Panc1 (cell line): ENCODE measurements around the gene RNF214. TPM values are rescaled to one million over a fixed set of nuclear protein-coding genes. Genes with fewer than 3 reads are reported as not detected.
A peak's percentile ranks its signal among the peaks of the same experiment; 100 is the strongest.

Experiments
- ATAC-seq: fragments of 200-7000 bp; cut with Tn5 transposase; 2 replicates; pipeline ENCODE4 v1.9.1; 2020; ENCODE audit warnings: mild to moderate bottlenecking, moderate library complexity
- BruUV-seq: library from RNA; stranded (reverse); fragments of 400-500 nt; replicated peaks from 2 replicates; lab custom pipeline; 2021; lab: Mats Ljungman, UMichigan
- CTCF ChIA-PET: fragments of 300-600 bp; sonication (Branson Sonifier 250); formaldehyde crosslinking; loops from one replicate; lab custom pipeline; 2022; ENCODE audit warnings: antibody characterized with exemption; lab: Charles Lee
- POLR2A ChIA-PET: fragments of 300-600 bp; sonication (Branson Sonifier 250); formaldehyde crosslinking; loops from one replicate; lab custom pipeline; 2022; ENCODE audit warnings: antibody characterized with exemption; lab: Charles Lee
- DNase-seq: peaks from one replicate; pipeline ENCODE4 v3.0.0-alpha.2; 2010; ENCODE audit warnings: low read depth, low spot score
- H3K27ac ChIP-seq: 2 replicates; pipeline ENCODE4 v1.5.1; 2011; ENCODE audit warnings: mild to moderate bottlenecking, low read length, inconsistent platforms
- H3K27me3 ChIP-seq: fragments of 200-500 bp; sonication (Bioruptor generic); 2 replicates; pipeline ENCODE4 v1.6.0; 2014; ENCODE audit warnings: low read length, inconsistent platforms; ENCODE audit not compliant: control insufficient read depth, insufficient read depth
- H3K36me3 ChIP-seq: fragments of 200-500 bp; sonication (Bioruptor generic); 2 replicates; pipeline ENCODE4 v1.5.1; 2014; ENCODE audit warnings: inconsistent platforms, mild to moderate bottlenecking, low read length, moderate library complexity; ENCODE audit not compliant: control insufficient read depth, insufficient read depth
- H3K4me1 ChIP-seq: 2 replicates; pipeline ENCODE4 v1.5.1; 2011; ENCODE audit warnings: inconsistent platforms, mild to moderate bottlenecking, low read length, moderate library complexity; ENCODE audit not compliant: control insufficient read depth, insufficient read depth
- H3K4me3 ChIP-seq, 2 experiments: 2 replicates each; pipeline ENCODE4 v1.5.1; 2011 to 2012; ENCODE audit warnings: low read depth in 2 of 2, low read length in 2 of 2, mild to moderate bottlenecking in 2 of 2, inconsistent platforms in 1 of 2, moderate library complexity in 1 of 2
- H3K9me3 ChIP-seq: fragments of 200-500 bp; sonication (Bioruptor generic); 2 replicates; pipeline ENCODE4 v1.5.1; 2014; ENCODE audit warnings: low read depth, mild to moderate bottlenecking, inconsistent platforms, low read length, moderate library complexity; ENCODE audit not compliant: control insufficient read depth, insufficient read depth
- CTCF ChIP-seq: fragments of 450-650 bp; IDR thresholded peaks from 2 replicates; pipeline ENCODE4 v1.5.1; 2017; ENCODE audit warnings: mild to moderate bottlenecking
- POLR2AphosphoS5 ChIP-seq: IDR thresholded peaks from 2 replicates; pipeline ENCODE4 v1.6.1; 2012; ENCODE audit warnings: mild to moderate bottlenecking, low read depth, low read length, moderate library complexity
- REST ChIP-seq, 2 experiments: IDR thresholded peaks; 2 replicates each; pipeline ENCODE4 v1.6.1; 2011 to 2012; ENCODE audit warnings: low read depth in 2 of 2, control low read depth in 1 of 2, low read length in 1 of 2, mild to moderate bottlenecking in 1 of 2, moderate library complexity in 1 of 2; ENCODE audit not compliant: insufficient read depth in 1 of 2
- SIN3A ChIP-seq: IDR thresholded peaks from 2 replicates; pipeline ENCODE4 v1.6.1; 2012; ENCODE audit warnings: low read depth, mild to moderate bottlenecking, low read length, moderate library complexity, borderline replicate concordance; ENCODE audit not compliant: insufficient read depth
- TCF7L2 ChIP-seq: IDR thresholded peaks from 2 replicates; pipeline ENCODE4 v1.6.1; 2011; ENCODE audit warnings: mild to moderate bottlenecking, low read depth, low read length, inconsistent platforms
- in situ Hi-C: cut with HindIII; loops from 2 replicates; pipeline ENCODE4 v1.10.0; 2016; ENCODE audit warnings: low sequenced_read_pairs, low pct_unique_long_range_greater_than_20kb
- intact Hi-C: fragments of 100-400 bp; cut with micrococcal nuclease; formaldehyde crosslinking; loops from one replicate; pipeline ENCODE4 v1.10.0; 2022; ENCODE audit not compliant: unreplicated experiment
- total RNA-seq: library from RNA; stranded (reverse); gene quantifications from one replicate; pipeline ENCODE4 v1.2.1, GENCODE V29; 2021; ENCODE audit not compliant: unreplicated experiment

Gene RNF214
- total RNA-seq, 1 experiment from 2014 or later: 39.7 TPM

- Histone ChIP-seq H3K4me3 (no peak overlapping the region), H3K9me3 (no peaks in the 10 kb centered on the region), H3K36me3 (peaks cover 15% of the 10 kb centered on the region), H3K27ac (no peak overlapping the region), H3K27me3 (no peaks in the 10 kb centered on the region), H3K4me1 (no peaks in the 10 kb centered on the region)
- no peak for ATAC-seq
- CTCF ChIA-PET: no interaction called here
- no peak for DNase-seq
- POLR2A ChIA-PET: no interaction called here
- no TSS peak for BruUV-seq
- TF ChIP-seq CTCF (no peak), REST (IDR thresholded peaks at IDR 0.05; ENCODE audit: insufficient read depth in 1 of 2, low read depth in 2 of 2, low read length in 1 of 2) (no peak), TCF7L2 (no peak), POLR2AphosphoS5 (no peak), SIN3A (no peak)
- intact Hi-C loops: no loop called here
- in situ Hi-C loops: no loop called here
Observed at GRCh38 chr11:117248341-117248740, 15.9 kb downstream of the RNF214 start.

GRCh38 chr11:117249571-117249970 is 17.1 kb downstream of the RNF214 start:
- BruUV-seq: TSS peak; percentile 28
- no peak for DNase-seq
- Histone ChIP-seq H3K4me3 (no peak overlapping the region), H3K9me3 (no peaks in the 10 kb centered on the region), H3K4me1 (no peaks in the 10 kb centered on the region), H3K27me3 (no peaks in the 10 kb centered on the region), H3K36me3 (peaks cover 15% of the 10 kb centered on the region), H3K27ac (no peak overlapping the region)
- POLR2A ChIA-PET: no interaction called here
- TF ChIP-seq REST (IDR thresholded peaks at IDR 0.05; ENCODE audit: insufficient read depth in 1 of 2, low read depth in 2 of 2, low read length in 1 of 2) (no peak), SIN3A (no peak), TCF7L2 (no peak), CTCF (no peak), POLR2AphosphoS5 (no peak)
- intact Hi-C loops (no loop called here), in situ Hi-C loops (no loop called here)
- no peak for ATAC-seq
- CTCF ChIA-PET: no interaction called here
